Activated CD4-positive, CD25-positive, alpha-beta regulatory T cell (primary cell): ENCODE measurements around the gene GTPBP10.
"Not testable (repeated sequence)": the region's sequence is repeated elsewhere in the genome, so short reads cannot be mapped to it uniquely, and the experiment has no call there.

Experiments used
- DNase-seq, 4 experiments: peaks; one replicate each; lab custom pipeline; 2025; lab: John Stamatoyannopoulos, UW

GTPBP10 gene

GRCh38 chr7:90346336-90347125 is at the start of gene GTPBP10:
TSS of gene GTPBP10 (plus strand) at chr7:90346716. CDS start at chr7:90346742, 26 bp downstream.
- DNase-seq: peak; percentile 88 to 92 (median 90)

DNA sequence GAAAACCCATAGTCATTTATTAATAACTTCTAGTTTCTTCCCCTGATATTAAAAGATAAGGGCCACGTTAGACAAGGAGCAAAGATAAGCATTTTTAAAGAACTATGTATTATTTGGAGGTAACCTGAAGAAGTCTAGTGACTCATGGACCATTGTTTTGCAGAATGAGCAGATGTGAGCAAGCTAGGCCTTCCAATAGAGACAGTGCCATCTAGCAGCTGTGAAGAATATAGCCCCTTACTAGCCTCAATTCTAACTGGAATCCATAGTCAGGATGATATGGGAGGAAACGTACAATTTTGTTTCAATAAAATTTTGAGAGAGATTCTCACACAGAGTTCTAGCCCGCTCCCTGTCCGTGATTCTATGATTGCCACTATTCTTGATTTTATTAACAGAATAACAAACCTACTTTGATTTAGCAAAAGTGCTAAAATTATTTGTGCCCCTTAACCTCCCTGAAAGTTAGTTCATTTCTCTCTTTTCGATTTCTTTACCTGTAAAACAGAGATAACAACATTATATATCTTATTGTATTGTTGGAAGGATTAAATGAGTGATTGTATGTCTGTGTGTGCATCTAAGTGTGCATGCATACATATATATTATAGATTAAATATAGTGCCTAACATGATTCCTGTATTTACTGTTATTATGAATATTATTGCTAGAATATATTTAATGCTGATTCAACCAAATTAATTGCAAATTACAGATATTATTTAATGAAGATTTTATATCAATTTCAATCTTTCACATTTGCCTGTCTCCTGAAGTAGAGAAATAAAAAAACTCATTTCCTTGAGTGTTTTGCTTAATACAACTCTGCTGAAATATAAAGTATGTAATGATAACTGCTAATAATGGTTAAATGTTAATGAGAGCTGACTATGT is 48.1 kb upstream of the GTPBP10 start:
- DNase-seq: no peak

GRCh38 chr7:90303241-90303640 is 43.3 kb upstream of the GTPBP10 start:
- no peak for DNase-seq

GRCh38 chr7:90309872-90310271 is 36.6 kb upstream of the GTPBP10 start:
- no peak for DNase-seq

- DNase-seq: no peak
These were observed 35.3 kb upstream of the GTPBP10 start for GRCh38 chr7:90311175-90311574.

DNA sequence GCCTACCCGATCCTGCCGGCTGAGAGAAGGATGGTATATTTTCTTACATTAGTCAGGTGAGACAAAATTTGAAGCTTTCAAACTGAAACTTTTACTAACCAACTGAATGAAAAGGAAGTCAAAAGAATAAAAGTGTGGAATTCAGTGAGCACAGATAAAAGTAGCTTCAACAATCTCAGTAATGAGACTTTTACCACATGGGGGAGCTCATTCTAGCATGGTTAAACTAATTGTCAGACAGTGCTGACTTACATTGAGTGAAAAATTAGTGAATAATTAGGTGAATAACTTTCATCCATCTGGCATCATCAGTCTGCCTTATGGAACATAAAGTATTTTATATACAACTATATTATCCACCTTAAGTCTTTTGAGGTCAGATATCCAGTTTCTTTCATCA is 33.8 kb upstream of the GTPBP10 start:
- DNase-seq: no peak

DNA sequence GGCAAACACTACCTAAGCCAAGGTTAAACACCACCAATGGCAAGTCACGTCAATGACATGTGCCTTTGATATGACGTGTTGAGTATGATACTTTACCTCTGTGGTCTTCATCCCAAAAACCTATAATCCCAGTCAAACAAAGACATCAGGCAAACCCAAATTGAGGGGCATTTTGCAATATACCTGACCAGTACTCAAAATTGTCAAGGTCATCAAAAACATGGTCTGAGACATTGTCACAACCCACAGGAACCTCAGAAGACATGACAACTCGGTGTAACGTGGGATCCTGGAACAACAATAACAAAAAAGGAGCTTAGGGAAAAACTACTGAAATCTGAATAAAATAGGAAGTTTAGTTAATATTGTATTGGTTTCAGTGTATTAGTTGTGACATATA is 32.6 kb upstream of the GTPBP10 start:
- DNase-seq: no peak

GRCh38 chr7:90320014-90320413 is 26.5 kb upstream of the GTPBP10 start:
- no peak for DNase-seq

GRCh38 chr7:90320418-90320800 is 26.1 kb upstream of the GTPBP10 start:
- no peak for DNase-seq

DNA sequence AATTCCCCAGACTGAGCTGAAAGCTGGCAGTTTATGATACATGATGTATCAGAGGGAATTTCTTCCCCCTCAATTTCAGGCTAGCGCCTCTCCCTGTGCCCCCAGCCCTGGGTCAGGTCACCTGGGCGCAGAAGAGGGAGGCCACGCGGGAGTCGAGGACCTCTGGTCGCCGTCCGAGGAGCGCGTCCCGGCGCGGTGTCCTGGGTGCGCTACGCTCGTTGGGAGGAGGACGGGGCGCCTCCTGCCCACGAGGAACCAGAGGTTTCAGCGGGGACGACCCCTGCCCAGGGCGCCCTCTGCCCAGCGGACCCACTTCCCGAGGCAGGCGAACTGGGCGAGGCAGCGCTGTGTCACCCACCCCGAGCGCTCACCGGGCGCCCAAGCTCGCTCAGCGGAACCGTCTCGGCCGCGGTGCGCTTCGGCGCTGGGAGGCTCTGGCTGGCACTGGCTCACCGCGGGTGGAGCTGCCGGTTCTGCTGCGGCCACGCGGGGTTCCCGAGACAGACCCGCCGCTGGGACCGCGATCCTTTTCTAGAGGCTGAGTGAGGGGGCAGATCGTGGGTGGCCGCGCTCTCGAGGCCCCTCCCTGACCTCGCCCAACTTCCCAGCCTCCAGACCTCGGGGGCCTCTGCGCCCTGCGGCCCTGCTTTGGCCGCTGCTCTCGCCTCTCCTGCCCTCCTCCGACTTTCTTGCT is 25.6 kb upstream of the GTPBP10 start, which contains the start of gene FAM237B:
TSS of gene FAM237B (minus strand) at position 504 of the 694 bp plus-strand sequence. CDS start 1,556 bp downstream, outside the sequence.
- no peak for DNase-seq

DNA sequence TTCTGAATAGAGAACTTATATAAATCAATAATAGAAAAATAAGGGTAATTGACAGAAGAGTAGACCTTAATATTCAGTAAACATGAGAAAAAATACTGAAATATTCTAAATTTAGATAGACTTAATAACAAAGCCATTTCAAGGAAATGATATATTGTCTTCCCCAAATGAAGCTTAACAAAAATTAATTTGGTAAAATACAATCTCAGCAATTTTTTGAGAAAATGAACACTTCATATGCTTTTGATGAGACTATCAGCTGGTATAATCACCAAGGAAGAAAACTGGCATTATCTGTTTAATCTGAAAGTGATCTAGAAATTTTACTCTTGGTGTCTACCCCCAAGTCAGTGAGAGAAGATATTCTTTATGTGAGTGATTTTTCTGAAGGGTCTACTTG is 23.7 kb upstream of the GTPBP10 start:
- DNase-seq: no peak

DNA sequence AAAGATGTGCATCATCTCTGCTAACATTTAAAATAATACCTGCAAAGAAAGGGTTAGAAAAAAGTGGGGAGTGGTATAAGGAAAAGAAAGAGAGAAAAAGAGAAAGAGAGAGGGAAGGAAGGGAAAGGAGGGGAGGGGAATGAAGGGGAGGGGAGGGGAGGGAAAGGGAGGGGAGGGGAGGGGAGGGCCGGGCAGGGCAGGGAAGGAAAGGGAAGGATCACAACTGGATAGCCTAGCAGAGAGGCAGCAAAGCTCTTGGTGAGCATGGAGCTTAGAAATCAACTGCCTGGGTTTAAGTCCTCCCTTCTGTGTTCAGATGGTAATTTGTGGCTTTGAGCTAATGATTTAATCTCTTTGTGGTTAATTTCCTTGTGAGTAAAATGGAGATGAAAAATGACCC is 20.0 kb upstream of the GTPBP10 start:
- DNase-seq: no peak

DNA sequence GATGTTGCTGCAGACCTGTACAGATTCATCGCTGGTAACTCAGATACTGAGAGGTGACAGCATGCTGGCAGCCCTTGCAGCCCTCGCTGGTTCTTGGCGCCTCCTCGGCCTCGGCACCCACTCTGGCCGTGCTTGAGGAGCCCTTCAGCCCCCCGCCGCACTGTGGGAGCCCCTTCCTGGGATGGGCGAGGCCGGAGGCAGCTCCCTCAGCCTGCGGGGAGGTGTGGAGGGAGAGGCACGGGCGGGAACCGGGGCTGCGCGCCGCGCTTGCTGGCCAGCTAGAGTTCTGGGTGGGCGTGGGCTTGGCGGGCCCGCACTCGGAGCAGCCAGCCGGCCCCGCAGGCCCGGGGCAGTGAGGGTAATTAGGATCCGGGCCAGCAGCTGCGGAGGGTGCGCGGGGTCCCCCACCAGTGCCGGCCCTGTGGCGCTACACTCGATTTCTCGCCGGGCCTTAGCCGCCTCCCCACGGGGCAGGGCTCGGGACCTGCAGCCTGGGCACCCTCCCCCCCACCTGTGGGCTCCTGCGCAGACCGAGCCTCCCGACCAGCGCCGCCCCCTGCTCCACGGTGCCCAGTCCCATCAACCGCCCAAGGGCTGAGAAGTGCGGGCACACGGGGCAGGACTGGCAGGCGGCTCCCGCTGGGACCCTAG is 12.2 kb upstream of the GTPBP10 start:
- no peak for DNase-seq

DNA sequence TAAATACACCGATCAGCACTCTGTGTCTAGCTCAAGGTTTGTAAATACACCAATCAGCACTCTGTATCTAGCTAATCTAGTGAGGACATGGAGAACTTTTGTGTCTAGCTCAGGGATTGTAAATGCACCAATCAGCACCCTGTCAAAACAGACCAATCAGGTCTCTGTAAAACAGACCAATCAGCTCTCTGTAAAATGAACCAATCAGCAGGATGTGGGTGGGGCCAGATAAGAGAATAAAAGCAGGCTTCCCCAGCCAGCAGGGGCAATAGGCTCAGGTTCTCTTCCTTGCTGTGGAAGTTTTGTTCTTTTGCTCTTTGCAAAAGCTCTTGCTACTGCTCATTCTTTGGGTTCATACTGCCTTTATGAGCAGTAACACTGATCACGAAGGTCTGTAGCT is 11.6 kb upstream of the GTPBP10 start:
- DNase-seq: not testable (repeated sequence)

DNA sequence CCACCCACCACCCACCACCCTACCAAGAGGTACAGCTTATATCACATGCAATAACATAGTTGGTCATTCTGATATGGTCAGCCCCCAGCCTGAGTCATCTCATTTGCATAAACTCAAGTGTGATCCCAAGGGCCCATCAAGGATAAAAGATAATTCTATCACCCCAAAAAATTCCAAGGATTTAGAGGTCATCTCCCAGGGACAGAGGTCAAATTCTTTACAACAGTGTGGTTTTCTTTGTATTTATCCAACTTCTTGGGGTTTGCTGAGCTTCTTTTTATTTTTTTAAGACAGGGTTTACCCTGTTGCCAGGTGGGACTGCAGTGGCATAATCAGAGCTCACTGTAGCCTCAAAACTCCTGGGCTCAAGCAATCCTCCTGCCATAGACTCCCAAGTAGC is 9.4 kb upstream of the GTPBP10 start:
- DNase-seq: no peak

- no peak for DNase-seq
These were observed 1.5 kb upstream of the GTPBP10 start for GRCh38 chr7:90345016-90345415.

- DNase-seq: no peak
These were observed 751 bp upstream of the GTPBP10 start for GRCh38 chr7:90345595-90346335.

GRCh38 chr7:90347759-90348158 is 1.2 kb downstream of the GTPBP10 start:
- DNase-seq: no peak

- DNase-seq: no peak
These were observed 2.8 kb downstream of the GTPBP10 start for GRCh38 chr7:90349305-90349704.

DNA sequence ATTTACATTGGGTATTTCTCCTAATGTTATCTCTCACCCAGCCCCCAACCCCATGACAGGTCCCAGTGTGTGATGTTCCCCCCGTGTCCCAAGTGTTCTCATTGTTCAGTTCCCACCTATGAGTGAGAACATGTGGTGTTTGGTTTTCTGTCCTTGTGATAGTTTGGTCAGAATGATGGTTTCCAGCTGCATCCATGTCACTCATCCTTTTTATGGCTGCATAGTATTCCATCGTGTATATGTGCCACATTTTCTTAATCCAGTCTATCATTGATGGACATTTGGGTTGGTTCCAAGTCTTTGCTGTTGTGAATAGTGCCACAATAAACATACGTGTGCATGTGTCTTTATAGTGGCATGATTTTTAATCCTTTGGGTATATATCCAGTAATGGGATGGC is 3.5 kb downstream of the GTPBP10 start:
- not testable (repeated sequence) for DNase-seq

GRCh38 chr7:90351987-90352386 is 5.5 kb downstream of the GTPBP10 start:
- DNase-seq: no peak
